Tibial artery (tissue), 4 donors: ENCODE data around the gene LCN6.
A peak's percentile ranks its signal among the peaks of the same experiment; 100 is the strongest.

Experiments
- DNase-seq, 2 donors: peaks; one replicate each; pipeline ENCODE4 v3.0.0-alpha.2; 2019
- H3K27ac ChIP-seq, 2 donors: fragments of 200-600 bp; sonication (generic) in 1 of 2; 1 replicate in 1 of 2; 2 replicates in 1 of 2; pipeline ENCODE4 v1.5.1; 2018 to 2019; ENCODE audit warnings: mild to moderate bottlenecking in 1 of 2
- H3K27me3 ChIP-seq, 2 donors: fragments of 200-600 bp; sonication (generic) in 1 of 2; one replicate each; pipeline versions ENCODE4 v1.5.1 to v1.6.0; 2016 to 2019
- H3K36me3 ChIP-seq, 3 donors: fragments of 200-600 bp; sonication (generic) in 2 of 3; one replicate each; pipeline ENCODE4 v1.5.1; 2016 to 2019; ENCODE audit warnings: mild to moderate bottlenecking in 2 of 3
- H3K4me1 ChIP-seq, 4 donors: fragments of 200-600 bp; sonication (generic) in 2 of 4; 1 replicate in 3 of 4; 2 replicates in 1 of 4; pipeline ENCODE4 v1.5.1; 2016 to 2019
- H3K4me3 ChIP-seq, 2 donors: fragments of 200-600 bp; sonication (generic) in 1 of 2; 1 replicate in 1 of 2; 2 replicates in 1 of 2; pipeline ENCODE4 v1.5.1; 2018 to 2019; ENCODE audit warnings: mild to moderate bottlenecking in 2 of 2
- H3K9me3 ChIP-seq, 3 donors: fragments of 200-600 bp; sonication (generic) in 1 of 3; one replicate each; pipeline ENCODE4 v1.5.1; 2016 to 2019
- CTCF ChIP-seq, 2 experiments: fragments of 200-600 bp in 1 of 2; fragments of 450-650 bp in 1 of 2; IDR thresholded peaks; one replicate each; pipeline ENCODE4 v1.5.1; 2017 to 2019; ENCODE audit warnings: antibody characterized with exemption in 2 of 2, mild to moderate bottlenecking in 1 of 2, moderate library complexity in 1 of 2
- intact Hi-C: fragments of 100-400 bp; cut with DNase I; formaldehyde crosslinking; loops from one replicate; pipeline ENCODE4 v1.15.0; 2023; ENCODE audit warnings: low total_unique reads

Gene LCN6

GRCh38 chr9:136784997-136785361, 36.7 kb upstream of the LCN6 start:
- H3K9me3 ChIP-seq = no peaks in the 10 kb centered on the region
- H3K27ac ChIP-seq = no peak overlapping the region
- DNase-seq = no peak
- intact Hi-C loops = no loop called here
- no peak for TF ChIP-seq CTCF (IDR thresholded peaks at IDR 0.05)
- H3K36me3 ChIP-seq = no peaks in the 10 kb centered on the region
- H3K4me1 ChIP-seq = no peaks in the 10 kb centered on the region
- no peak overlapping the region for H3K4me3 ChIP-seq
- H3K27me3 ChIP-seq = peaks cover 0 to 6% of the 10 kb centered on the region in 2 donors

GRCh38 chr9:136784249-136784996, 36.1 kb upstream of the LCN6 start:
- H3K9me3 ChIP-seq = no peaks in the 10 kb centered on the region
- DNase-seq = no peak
- H3K36me3 ChIP-seq = no peaks in the 10 kb centered on the region
- peaks cover 0 to 6% of the 10 kb centered on the region in 2 donors for H3K27me3 ChIP-seq
- intact Hi-C loops = no loop called here
- H3K4me3 ChIP-seq = no peak overlapping the region
- H3K4me1 ChIP-seq = no peaks in the 10 kb centered on the region
- H3K27ac ChIP-seq = no peak overlapping the region
- TF ChIP-seq CTCF (IDR thresholded peaks at IDR 0.05) = peak; percentile 27 to 34

- H3K9me3 ChIP-seq = no peaks in the 10 kb centered on the region
- no peaks in the 10 kb centered on the region for H3K36me3 ChIP-seq
- intact Hi-C loops = no loop called here
- peaks cover 0 to 6% of the 10 kb centered on the region in 2 donors for H3K27me3 ChIP-seq
- DNase-seq = no peak
- no peak for TF ChIP-seq CTCF (IDR thresholded peaks at IDR 0.05)
- H3K4me1 ChIP-seq = no peaks in the 10 kb centered on the region
- no peak overlapping the region for H3K27ac ChIP-seq
- H3K4me3 ChIP-seq = no peak overlapping the region
Observed at GRCh38 chr9:136782452-136782851, 34.1 kb upstream of the LCN6 start.

GRCh38 chr9:136779808-136780207, 31.5 kb upstream of the LCN6 start:
- no peak for DNase-seq
- no peak overlapping the region for H3K27ac ChIP-seq
- H3K4me3 ChIP-seq = no peak overlapping the region
- no peak for TF ChIP-seq CTCF (IDR thresholded peaks at IDR 0.05)
- H3K9me3 ChIP-seq = no peaks in the 10 kb centered on the region
- H3K27me3 ChIP-seq = no peaks in the 10 kb centered on the region
- H3K4me1 ChIP-seq = no peaks in the 10 kb centered on the region
- H3K36me3 ChIP-seq = no peaks in the 10 kb centered on the region
- intact Hi-C loops = no loop called here

GRCh38 chr9:136777359-136777758, 29.0 kb upstream of the LCN6 start:
- H3K27me3 ChIP-seq = no peaks in the 10 kb centered on the region
- TF ChIP-seq CTCF (IDR thresholded peaks at IDR 0.05) = no peak
- no peaks in the 10 kb centered on the region for H3K36me3 ChIP-seq
- no peak for DNase-seq
- H3K27ac ChIP-seq = no peak overlapping the region
- H3K4me1 ChIP-seq = no peaks in the 10 kb centered on the region
- intact Hi-C loops = no loop called here
- H3K4me3 ChIP-seq = no peak overlapping the region
- peaks cover 0 to 10% (median 0%) of the 10 kb centered on the region in 3 donors for H3K9me3 ChIP-seq
